ENCODE results near the gene LMBRD1. TPM values are rescaled to one million over a fixed set of nuclear protein-coding genes. Genes with fewer than 3 reads are reported as not detected.
"Not testable (repeated sequence)": the region's sequence is repeated elsewhere in the genome, so short reads cannot be mapped to it uniquely, and the experiment has no call there.

LMBRD1 gene
- 10 to 100 TPM; 21.3 to 73.3 (median 34.5) TPM for total RNA-seq

GRCh38 chr6:69796642-69797390, at the start of gene LMBRD1:
LMBRD1 (minus strand) TSS chr6:69797010; CDS start chr6:69796881, 129 bp downstream.
- in situ Hi-C loops (cut with MboI; ENCODE audit: low pct_unique_long_range_greater_than_20kb in 2 of 9, low sequenced_read_pairs in 9 of 9, unreplicated experiment in 9 of 9) = no loop called here
- H3K4me3 ChIP-seq = peak within 1 kb of the TSS; percentile 50 to 70 (median 63)
- 0 to 80% (median 20%) methylated on average over 1 to 6 of the region's 39 CpGs; no CpG with 5 or more reads in 7 of the 10 experiments for WGBS, 10 experiments
- H3K4me1 ChIP-seq (replicated peaks in 1 of 2) = peaks cover 3 to 9% of the 10 kb centered on the region in 2 donors
- ATAC-seq (replicated peaks in 6 of 8) = peak; percentile 96 to 98 (median 97)
- H3K27ac ChIP-seq = peak within 1 kb of the TSS; percentile 52 to 71

- no peak for ATAC-seq (replicated peaks in 6 of 8)
- Histone ChIP-seq H3K4me1 (replicated peaks in 1 of 2) (no peaks in the 10 kb centered on the region), H3K4me3 (no peak overlapping the region), H3K27ac (no peak overlapping the region)
- in situ Hi-C loops (cut with MboI; ENCODE audit: low pct_unique_long_range_greater_than_20kb in 2 of 9, low sequenced_read_pairs in 9 of 9, unreplicated experiment in 9 of 9) = loop anchor here in 3 of 9 experiments (25.0 kb wide), 1 partner anchor 266 kb away; no protein-coding TSS in a partner anchor
- 52 to 100% (median 83%) methylated on average over 1 to 2 of the region's 2 CpGs; no CpG with 5 or more reads in 2 of the 10 experiments for WGBS, 10 experiments
Observed at GRCh38 chr6:69846312-69846711, 49.5 kb upstream of the LMBRD1 start.

GRCh38 chr6:69843189-69843588, 46.4 kb upstream of the LMBRD1 start:
- Histone ChIP-seq H3K27ac (no peak overlapping the region), H3K4me3 (no peak overlapping the region), H3K4me1 (replicated peaks in 1 of 2) (no peaks in the 10 kb centered on the region)
- ATAC-seq (replicated peaks in 6 of 8) = peak in 2 of 8 experiments; percentile 35 to 40
- in situ Hi-C loops (cut with MboI; ENCODE audit: low pct_unique_long_range_greater_than_20kb in 2 of 9, low sequenced_read_pairs in 9 of 9, unreplicated experiment in 9 of 9) = loop anchor here in 3 of 9 experiments (25.0 kb wide), 1 partner anchor 269 kb away; no protein-coding TSS in a partner anchor
- 43 to 100% (median 79%) methylated on average over 1 of the region's 1 CpG; no CpG with 5 or more reads in 2 of the 10 experiments for WGBS, 10 experiments

- 0 to 80% (median 29%) methylated on average over 1 of the region's 1 CpG; no CpG with 5 or more reads in 6 of the 10 experiments for WGBS, 10 experiments
- in situ Hi-C loops (cut with MboI; ENCODE audit: low pct_unique_long_range_greater_than_20kb in 2 of 9, low sequenced_read_pairs in 9 of 9, unreplicated experiment in 9 of 9) = loop anchor here in 3 of 9 experiments (25.0 kb wide), 1 partner anchor 270 kb away; no protein-coding TSS in a partner anchor
- ATAC-seq (replicated peaks in 6 of 8) = no peak
Observed at GRCh38 chr6:69841862-69842261, 45.1 kb upstream of the LMBRD1 start.

GRCh38 chr6:69835414-69836179, 38.8 kb upstream of the LMBRD1 start:
- in situ Hi-C loops (cut with MboI; ENCODE audit: low pct_unique_long_range_greater_than_20kb in 2 of 9, low sequenced_read_pairs in 9 of 9, unreplicated experiment in 9 of 9) = loop anchor here in 3 of 9 experiments (25.0 kb wide), 1 partner anchor 277 kb away; no protein-coding TSS in a partner anchor
- H3K27ac ChIP-seq = no peak overlapping the region
- 0 to 34% (median 17%) methylated on average over 3 to 5 of the region's 5 CpGs for WGBS, 10 experiments
- no peaks in the 10 kb centered on the region for H3K4me1 ChIP-seq (replicated peaks in 1 of 2)
- H3K4me3 ChIP-seq = no peak overlapping the region
- ATAC-seq (replicated peaks in 6 of 8) = peak in 3 of 8 experiments; percentile 77 to 90 (median 82)

More at GRCh38 chr6:69841862-69842261, 45.1 kb upstream of the LMBRD1 start:
- no peak overlapping the region for H3K4me3 ChIP-seq
- H3K27ac ChIP-seq = no peak overlapping the region
- no peaks in the 10 kb centered on the region for H3K4me1 ChIP-seq (replicated peaks in 1 of 2)

- H3K27ac ChIP-seq = no peak overlapping the region
- H3K4me3 ChIP-seq = no peak overlapping the region
- no peak for ATAC-seq (replicated peaks in 6 of 8)
- in situ Hi-C loops (cut with MboI; ENCODE audit: low pct_unique_long_range_greater_than_20kb in 2 of 9, low sequenced_read_pairs in 9 of 9, unreplicated experiment in 9 of 9) = loop anchor here in 3 of 9 experiments (25.0 kb wide), 1 partner anchor 280 kb away; no protein-coding TSS in a partner anchor
- H3K4me1 ChIP-seq (replicated peaks in 1 of 2) = no peaks in the 10 kb centered on the region
Observed at GRCh38 chr6:69832558-69832957, 35.7 kb upstream of the LMBRD1 start.

GRCh38 chr6:69827276-69827893, 30.6 kb upstream of the LMBRD1 start:
- H3K4me1 ChIP-seq (replicated peaks in 1 of 2) = no peaks in the 10 kb centered on the region
- H3K27ac ChIP-seq = no peak overlapping the region
- in situ Hi-C loops (cut with MboI; ENCODE audit: low pct_unique_long_range_greater_than_20kb in 2 of 9, low sequenced_read_pairs in 9 of 9, unreplicated experiment in 9 of 9) = loop anchor here in 3 of 9 experiments (25.0 kb wide), 1 partner anchor 285 kb away; no protein-coding TSS in a partner anchor
- H3K4me3 ChIP-seq = no peak overlapping the region
- ATAC-seq (replicated peaks in 6 of 8) = peak in 2 of 8 experiments; percentile 19 to 57
- 0 to 100% (median 69%) methylated on average over 1 to 2 of the region's 2 CpGs; no CpG with 5 or more reads in 4 of the 10 experiments for WGBS, 10 experiments

- in situ Hi-C loops (cut with MboI; ENCODE audit: low pct_unique_long_range_greater_than_20kb in 2 of 9, low sequenced_read_pairs in 9 of 9, unreplicated experiment in 9 of 9) = loop anchor here in 3 of 9 experiments (25.0 kb wide), 1 partner anchor 286 kb away; no protein-coding TSS in a partner anchor
- H3K27ac ChIP-seq = no peak overlapping the region
- no peaks in the 10 kb centered on the region for H3K4me1 ChIP-seq (replicated peaks in 1 of 2)
- no peak overlapping the region for H3K4me3 ChIP-seq
- WGBS, 10 experiments = 50 to 100% (median 85%) methylated on average over 1 of the region's 1 CpG; no CpG with 5 or more reads in 4 of the 10 experiments
- ATAC-seq (replicated peaks in 6 of 8) = peak in 2 of 8 experiments; percentile 48
Observed at GRCh38 chr6:69825904-69826303, 29.1 kb upstream of the LMBRD1 start.

- in situ Hi-C loops (cut with MboI; ENCODE audit: low pct_unique_long_range_greater_than_20kb in 2 of 9, low sequenced_read_pairs in 9 of 9, unreplicated experiment in 9 of 9); ATAC-seq (replicated peaks in 6 of 8); H3K4me3 ChIP-seq; H3K4me1 ChIP-seq (replicated peaks in 1 of 2); H3K27ac ChIP-seq: not testable (repeated sequence)
- 29 to 83% (median 74%) methylated on average over 2 to 5 of the region's 5 CpGs; no CpG with 5 or more reads in 1 of the 10 experiments for WGBS, 10 experiments
Observed at GRCh38 chr6:69824355-69824754, 27.5 kb upstream of the LMBRD1 start.

GRCh38 chr6:69820438-69820837, 23.6 kb upstream of the LMBRD1 start:
- Histone ChIP-seq H3K4me3 (no peak overlapping the region), H3K27ac (no peak overlapping the region), H3K4me1 (replicated peaks in 1 of 2) (no peaks in the 10 kb centered on the region)
- in situ Hi-C loops (cut with MboI; ENCODE audit: low pct_unique_long_range_greater_than_20kb in 2 of 9, low sequenced_read_pairs in 9 of 9, unreplicated experiment in 9 of 9) = no loop called here
- WGBS, 10 experiments = 50 to 100% (median 100%) methylated on average over 1 of the region's 1 CpG; no CpG with 5 or more reads in 5 of the 10 experiments
- no peak for ATAC-seq (replicated peaks in 6 of 8)

GRCh38 chr6:69820018-69820417, 23.2 kb upstream of the LMBRD1 start:
- ATAC-seq (replicated peaks in 6 of 8) = no peak
- in situ Hi-C loops (cut with MboI; ENCODE audit: low pct_unique_long_range_greater_than_20kb in 2 of 9, low sequenced_read_pairs in 9 of 9, unreplicated experiment in 9 of 9) = no loop called here
- Histone ChIP-seq H3K4me1 (replicated peaks in 1 of 2) (no peaks in the 10 kb centered on the region), H3K4me3 (no peak overlapping the region), H3K27ac (no peak overlapping the region)
- 40 to 100% (median 80%) methylated on average over 1 of the region's 1 CpG; no CpG with 5 or more reads in 5 of the 10 experiments for WGBS, 10 experiments

GRCh38 chr6:69819138-69819537, 22.3 kb upstream of the LMBRD1 start:
- in situ Hi-C loops (cut with MboI; ENCODE audit: low pct_unique_long_range_greater_than_20kb in 2 of 9, low sequenced_read_pairs in 9 of 9, unreplicated experiment in 9 of 9) = no loop called here
- H3K4me1 ChIP-seq (replicated peaks in 1 of 2) = no peaks in the 10 kb centered on the region
- 50 to 100% (median 91%) methylated on average over 1 to 4 of the region's 4 CpGs; no CpG with 5 or more reads in 1 of the 10 experiments for WGBS, 10 experiments
- no peak overlapping the region for H3K27ac ChIP-seq
- no peak overlapping the region for H3K4me3 ChIP-seq
- no peak for ATAC-seq (replicated peaks in 6 of 8)
